Smooth muscle cell (in vitro differentiated cells): Measurements from ENCODE around the gene SEPTIN10. TPM values are rescaled to one million over a fixed set of nuclear protein-coding genes. Genes with fewer than 3 reads are reported as not detected.

Experiments
- DNase-seq: peaks from one replicate; lab custom pipeline; 2025; ENCODE audit not compliant: unreplicated experiment; lab: John Stamatoyannopoulos, UW
- H2AFZ ChIP-seq: fragments of 200-600 bp; sonication (generic); 2 replicates; pipeline ENCODE4 v1.6.0; 2016; ENCODE audit warnings: antibody characterized with exemption, low read depth, mild to moderate bottlenecking
- H3F3A ChIP-seq: fragments of 200-600 bp; sonication (generic); 2 replicates; pipeline ENCODE4 v1.6.0; 2017; ENCODE audit warnings: antibody characterized with exemption, low read depth
- H3K27ac ChIP-seq: fragments of 200-600 bp; sonication (generic); 2 replicates; pipeline ENCODE4 v1.5.1; 2016; ENCODE audit warnings: low read depth, mild to moderate bottlenecking
- H3K27me3 ChIP-seq: fragments of 200-600 bp; sonication (generic); 2 replicates; pipeline ENCODE4 v1.6.1; 2016; ENCODE audit warnings: low read depth, mild to moderate bottlenecking
- H3K36me3 ChIP-seq: fragments of 200-600 bp; sonication (generic); 2 replicates; pipeline ENCODE4 v1.5.1; 2016; ENCODE audit warnings: low read depth
- H3K4me1 ChIP-seq: fragments of 200-600 bp; sonication (generic); 2 replicates; pipeline ENCODE4 v1.5.1; 2016; ENCODE audit warnings: low read depth
- H3K4me2 ChIP-seq: fragments of 200-600 bp; sonication (generic); 2 replicates; pipeline ENCODE4 v1.6.0; 2016; ENCODE audit warnings: mild to moderate bottlenecking
- H3K4me3 ChIP-seq: fragments of 200-600 bp; sonication (generic); 2 replicates; pipeline ENCODE4 v1.5.1; 2016; ENCODE audit warnings: mild to moderate bottlenecking
- H3K79me2 ChIP-seq: fragments of 200-600 bp; sonication (generic); 2 replicates; pipeline ENCODE4 v1.6.0; 2016; ENCODE audit warnings: low read depth, mild to moderate bottlenecking
- H3K9ac ChIP-seq: fragments of 200-600 bp; sonication (generic); 2 replicates; pipeline ENCODE4 v1.6.0; 2016; ENCODE audit warnings: low read depth
- H3K9me3 ChIP-seq: fragments of 200-600 bp; sonication (generic); replicated peaks from 2 replicates; pipeline ENCODE4 v1.5.1; 2016; ENCODE audit warnings: low read depth
- H4K20me1 ChIP-seq: fragments of 200-600 bp; sonication (generic); 2 replicates; pipeline ENCODE4 v1.6.0; 2016; ENCODE audit warnings: low read depth
- CTCF ChIP-seq: fragments of 200-600 bp; sonication (generic); IDR thresholded peaks from 2 replicates; pipeline ENCODE4 v1.5.1; 2017; ENCODE audit warnings: borderline replicate concordance, mild to moderate bottlenecking, antibody characterized with exemption; ENCODE audit not compliant: insufficient read depth, poor library complexity, severe bottlenecking
- WGBS: methylation state at CpG from one replicate; pipeline ENCODE4 v1.1.7; 2016; ENCODE audit warnings: low lambda C conversion rate; 5-methylcytosine and 5-hydroxymethylcytosine counted together
- polyA plus RNA-seq: library from polyadenylated mRNA; unstranded; fragments of >200 nt; fragmentation: Nextera tagmentation; extraction: Ambion mirVana; gene quantifications from 2 replicates; pipeline ENCODE4 v1.2.1, GENCODE V29; 2016
- total RNA-seq: library from RNA; depleted of rRNA; stranded (reverse); fragments of >200 nt; gene quantifications from 2 replicates; pipeline ENCODE4 v1.2.3, GENCODE V29; 2014

Gene SEPTIN10
- total and polyA plus RNA-seq, 2 experiments from 2014 or later: 39.2 to 92.1 TPM

GRCh38 chr2:109523536-109524361 is 90.0 kb downstream of the SEPTIN10 start:
- H3K4me1 ChIP-seq: no peaks in the 10 kb centered on the region
- H3K9me3 ChIP-seq: no peaks in the 10 kb centered on the region
- no peak overlapping the region for H2AFZ ChIP-seq
- no peak overlapping the region for H3K4me2 ChIP-seq
- no peak for DNase-seq
- H3K9ac ChIP-seq: no peak overlapping the region
- no peak overlapping the region for H3K27ac ChIP-seq
- no peaks in the 10 kb centered on the region for H3F3A ChIP-seq
- H3K79me2 ChIP-seq: no peaks in the 10 kb centered on the region
- no peak overlapping the region for H3K4me3 ChIP-seq
- TF ChIP-seq CTCF: no peak
- H3K27me3 ChIP-seq: no peaks in the 10 kb centered on the region
- no peaks in the 10 kb centered on the region for H3K36me3 ChIP-seq
- WGBS: 96% methylated on average over 11 of the region's 13 CpGs
- no peaks in the 10 kb centered on the region for H4K20me1 ChIP-seq

- H3K36me3 ChIP-seq: no peaks in the 10 kb centered on the region
- H3K9ac ChIP-seq: no peak overlapping the region
- H3K4me3 ChIP-seq: no peak overlapping the region
- no peaks in the 10 kb centered on the region for H3F3A ChIP-seq
- no peak overlapping the region for H2AFZ ChIP-seq
- no peaks in the 10 kb centered on the region for H3K9me3 ChIP-seq
- no peak for TF ChIP-seq CTCF
- no peaks in the 10 kb centered on the region for H3K79me2 ChIP-seq
- no peak overlapping the region for H3K27ac ChIP-seq
- H4K20me1 ChIP-seq: no peaks in the 10 kb centered on the region
- no peak for DNase-seq
- H3K4me1 ChIP-seq: no peaks in the 10 kb centered on the region
- H3K27me3 ChIP-seq: no peaks in the 10 kb centered on the region
- no peak overlapping the region for H3K4me2 ChIP-seq
- WGBS: 78% methylated on average over 6 of the region's 6 CpGs
Observed at GRCh38 chr2:109523121-109523520, 90.6 kb downstream of the SEPTIN10 start.

GRCh38 chr2:109522063-109522374 is 91.7 kb downstream of the SEPTIN10 start:
- H3K79me2 ChIP-seq: no peaks in the 10 kb centered on the region
- no peak overlapping the region for H2AFZ ChIP-seq
- no peaks in the 10 kb centered on the region for H3K4me1 ChIP-seq
- H3K27me3 ChIP-seq: no peaks in the 10 kb centered on the region
- TF ChIP-seq CTCF: no peak
- H4K20me1 ChIP-seq: no peaks in the 10 kb centered on the region
- no peaks in the 10 kb centered on the region for H3K36me3 ChIP-seq
- H3K9ac ChIP-seq: no peak overlapping the region
- H3K27ac ChIP-seq: no peak overlapping the region
- H3K4me3 ChIP-seq: no peak overlapping the region
- 94% methylated on average over 7 of the region's 7 CpGs for WGBS
- H3K9me3 ChIP-seq: no peaks in the 10 kb centered on the region
- H3K4me2 ChIP-seq: no peak overlapping the region
- no peak for DNase-seq
- no peaks in the 10 kb centered on the region for H3F3A ChIP-seq
